ENCODE measurements around the gene PRPF8.
"Not testable (repeated sequence)": the region's sequence is repeated elsewhere in the genome, so short reads cannot be mapped to it uniquely, and the experiment has no call there.

Gene PRPF8

DNA sequence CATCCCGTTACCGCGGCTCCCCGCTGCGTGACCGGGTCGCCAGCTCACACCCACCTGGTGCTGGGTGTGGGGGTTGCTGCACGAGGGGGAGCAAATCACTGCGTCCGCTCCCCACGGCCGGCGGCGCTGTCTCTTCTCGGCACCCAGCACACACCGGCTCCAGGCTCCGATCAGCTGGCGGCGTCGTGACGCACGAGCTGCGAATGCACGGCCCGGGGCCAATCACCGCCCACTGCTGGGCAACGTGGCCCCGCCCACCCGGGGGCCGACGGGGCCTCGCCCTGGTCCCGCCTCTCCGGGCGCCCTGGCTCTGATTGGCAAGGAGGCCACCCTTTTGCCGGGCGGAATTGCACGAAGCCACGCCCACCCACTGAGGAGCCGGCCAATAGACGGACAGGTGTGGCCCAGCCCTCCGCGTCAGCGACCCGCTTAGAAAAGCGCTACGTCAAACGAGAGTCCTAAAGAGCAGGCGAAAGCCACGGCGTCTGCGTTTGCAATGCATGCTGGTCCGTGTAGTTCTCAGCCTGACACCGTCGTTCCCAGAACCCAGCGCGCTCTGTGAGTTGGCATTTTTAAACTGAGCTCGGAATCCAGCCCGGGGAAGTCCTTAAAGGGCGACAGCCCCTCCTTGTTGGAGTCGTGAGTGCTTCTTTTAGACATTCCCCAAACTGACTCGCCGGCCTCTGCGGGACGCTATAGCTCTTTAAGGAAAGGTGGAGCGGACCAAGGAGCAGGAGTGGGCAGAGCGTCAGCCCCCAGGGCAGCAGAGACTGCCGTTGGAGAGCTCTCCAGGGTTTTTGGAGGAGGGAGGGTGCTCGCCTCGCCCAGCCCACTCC, 31.6 kb upstream of the PRPF8 start:
- DNase-seq = peak; percentile 100

DNA sequence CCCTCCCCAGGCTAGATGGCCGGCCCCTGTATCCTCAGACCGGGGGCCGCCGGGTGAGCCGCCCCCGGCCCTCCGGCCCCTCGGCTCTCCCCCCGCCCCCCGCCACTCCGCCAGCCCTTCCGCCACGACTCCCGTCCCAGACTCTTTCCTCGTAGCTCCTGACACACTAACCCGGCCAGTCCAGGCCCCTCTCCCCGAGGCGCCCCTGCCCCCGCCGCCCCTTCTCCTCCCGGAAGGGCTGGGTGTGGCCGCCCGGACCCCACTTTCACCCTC, 31.1 kb upstream of the PRPF8 start:
- DNase-seq = no peak

- DNase-seq = peak; percentile 88
Observed at GRCh38 chr17:1714980-1715802, 30.5 kb upstream of the PRPF8 start.

DNA sequence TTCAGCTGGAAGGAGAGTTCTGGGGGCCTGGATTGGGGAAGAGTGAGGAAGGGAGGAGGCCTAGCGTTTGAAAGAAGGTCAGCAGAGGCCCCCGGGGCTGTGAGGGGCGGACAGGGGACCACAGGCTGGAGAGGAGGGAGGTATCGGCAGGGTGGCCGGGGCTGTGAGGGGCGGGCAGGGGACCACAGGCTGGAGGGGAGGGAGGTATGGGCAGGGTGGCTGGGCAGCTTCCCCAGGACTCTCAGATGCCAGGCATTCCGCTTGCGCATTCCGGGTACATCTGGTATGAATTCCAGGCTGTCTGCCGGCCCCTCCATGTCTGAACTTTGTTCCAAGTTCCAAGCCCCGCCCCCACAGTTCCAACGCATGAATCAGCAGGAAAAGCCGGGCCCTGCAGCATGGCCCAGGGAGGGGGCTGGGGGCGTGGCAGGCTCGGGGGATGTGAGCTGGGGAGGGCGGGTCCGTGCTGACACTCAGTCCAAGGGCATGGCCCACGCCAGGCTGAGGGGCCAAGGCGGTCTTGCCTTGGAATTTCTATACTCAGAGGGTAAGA, 29.8 kb upstream of the PRPF8 start:
- peak; percentile 99 for DNase-seq

DNA sequence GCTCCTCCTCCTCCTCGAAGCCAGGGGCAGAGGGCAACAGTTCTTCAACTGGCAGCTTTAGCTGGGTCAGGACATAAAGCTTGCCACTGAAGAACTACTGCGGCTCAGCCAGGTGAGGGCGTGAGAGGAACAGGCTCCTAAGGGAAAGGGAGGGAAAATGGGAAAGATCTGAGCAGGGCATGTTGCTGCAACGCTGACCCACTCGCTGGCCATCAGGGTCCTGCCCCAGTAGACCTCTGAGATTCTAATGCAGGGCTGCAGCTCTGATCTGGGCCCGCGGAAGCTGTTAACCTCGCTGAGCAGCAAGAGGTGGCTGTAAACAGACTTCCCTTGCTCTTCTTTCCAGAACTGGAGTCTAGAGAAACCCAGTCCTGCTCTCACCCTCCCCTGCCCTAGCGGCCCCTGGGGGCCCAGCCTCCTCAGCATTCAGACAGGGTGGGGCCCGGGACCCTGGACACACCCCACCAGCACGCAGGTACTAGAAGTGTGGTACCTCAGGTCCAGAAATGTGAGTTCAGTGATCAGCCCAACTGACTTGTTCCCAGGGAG, 29.3 kb upstream of the PRPF8 start:
- peak; percentile 40 for DNase-seq

DNA sequence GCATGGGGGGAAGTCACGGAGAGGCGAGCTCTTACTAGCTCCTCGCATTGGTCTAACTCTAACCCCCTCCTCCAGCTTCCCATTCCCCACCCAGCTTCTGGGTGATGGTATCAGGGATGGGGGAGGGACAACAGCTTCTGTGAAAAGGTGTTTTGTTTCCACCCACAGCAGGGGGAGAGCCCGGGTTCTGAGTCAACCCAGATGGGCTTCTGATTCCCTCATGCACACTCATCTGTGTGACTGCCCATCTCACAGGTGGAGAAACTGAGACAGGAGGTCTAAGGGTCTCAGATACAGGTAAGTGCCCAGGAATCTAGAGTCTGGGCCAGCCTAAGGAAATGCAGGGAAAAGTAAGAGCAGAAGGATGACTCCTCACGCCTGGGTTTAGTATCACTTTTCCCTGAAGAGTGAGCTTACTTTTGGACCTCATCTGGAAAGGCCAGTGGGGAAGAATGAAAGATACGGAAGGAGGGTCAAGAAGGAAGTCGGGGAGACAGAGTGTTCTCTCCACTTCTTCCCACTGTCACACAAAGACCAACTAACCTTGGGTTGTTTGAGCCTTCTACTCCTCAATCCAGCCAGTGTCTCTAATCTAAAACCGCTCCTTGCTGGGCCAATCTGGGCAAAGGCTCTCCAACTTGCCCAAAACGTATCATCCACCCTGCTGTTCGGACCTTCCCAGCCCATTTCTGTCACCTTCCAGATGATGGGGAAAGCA, 28.7 kb upstream of the PRPF8 start:
- no peak for DNase-seq

DNA sequence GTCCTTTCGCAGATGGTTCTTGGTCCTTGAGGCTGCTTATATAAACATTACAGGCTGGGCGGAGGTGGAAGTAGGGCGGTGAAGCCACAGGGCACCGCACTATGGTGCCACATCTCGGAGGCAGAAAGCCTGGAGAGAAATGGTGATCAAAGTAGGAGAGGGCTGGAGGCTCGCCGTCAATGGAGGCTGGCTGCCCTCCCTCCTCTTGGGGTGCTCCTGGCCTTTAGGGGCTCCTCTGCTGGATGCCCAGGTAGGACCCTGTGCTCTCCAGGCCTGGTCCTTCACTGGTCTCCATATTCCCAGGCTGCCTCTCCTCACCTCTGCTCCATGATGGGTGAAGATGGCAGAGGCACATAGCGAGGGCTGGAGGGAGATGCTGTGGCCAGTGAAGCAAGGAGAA, 27.6 kb upstream of the PRPF8 start:
- no peak for DNase-seq

DNA sequence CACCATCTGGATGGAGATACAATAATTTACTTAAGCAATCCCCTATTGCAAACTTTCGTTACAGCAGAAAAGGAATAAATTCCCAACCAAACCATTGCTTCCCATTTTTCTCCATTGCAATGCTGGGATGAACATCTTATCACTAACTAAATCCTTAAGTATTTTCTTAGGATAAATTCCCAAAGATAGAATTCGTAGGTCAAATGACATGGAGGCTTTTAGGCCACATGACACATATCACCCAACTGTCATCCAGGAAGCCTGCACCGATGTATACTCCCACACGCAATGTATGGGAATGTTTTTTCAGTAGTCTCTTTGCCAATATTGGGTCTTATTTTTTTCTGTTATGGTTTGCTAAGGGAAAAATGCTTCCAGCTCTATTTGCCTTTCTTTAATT, 27.1 kb upstream of the PRPF8 start:
- no peak for DNase-seq

GRCh38 chr17:1710807-1711553, 26.3 kb upstream of the PRPF8 start:
- no peak for DNase-seq

- peak; percentile 75 for DNase-seq
Observed at GRCh38 chr17:1709971-1710806, 25.5 kb upstream of the PRPF8 start, which contains the start of gene TLCD2. Gene TLCD2, minus strand, starts transcription at chr17:1710377. Its CDS starts 135 bp downstream, at chr17:1710242.

DNA sequence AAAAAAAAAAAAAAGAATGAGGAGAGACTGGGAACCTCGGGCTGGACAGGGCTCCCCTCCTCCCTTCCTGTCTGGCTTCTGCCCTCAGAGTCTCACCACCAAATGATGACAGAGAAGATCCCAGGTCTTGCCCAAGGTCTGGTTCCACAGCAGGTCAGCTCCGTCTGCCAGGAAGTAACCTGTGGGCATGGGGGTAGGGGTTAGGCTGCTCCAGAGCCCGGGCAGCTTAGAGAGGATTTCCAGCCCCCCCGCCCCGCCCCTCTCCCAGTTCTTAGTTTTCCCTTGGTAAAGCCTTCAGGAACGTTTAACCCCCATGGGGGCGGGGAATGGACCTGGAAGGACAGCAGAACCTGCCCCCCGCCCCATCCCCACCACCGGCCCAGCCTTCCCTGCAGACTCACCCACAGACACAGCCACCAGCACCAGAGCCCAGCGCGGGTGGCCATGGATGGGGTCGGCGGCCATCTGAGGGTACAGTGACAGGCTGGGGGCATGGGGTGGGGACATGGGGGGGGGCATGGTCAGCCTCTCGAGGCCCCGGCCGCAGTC, 24.8 kb upstream of the PRPF8 start:
- no peak for DNase-seq

- DNase-seq = not testable (repeated sequence)
Observed at GRCh38 chr17:1708791-1709346, 24.2 kb upstream of the PRPF8 start.

DNA sequence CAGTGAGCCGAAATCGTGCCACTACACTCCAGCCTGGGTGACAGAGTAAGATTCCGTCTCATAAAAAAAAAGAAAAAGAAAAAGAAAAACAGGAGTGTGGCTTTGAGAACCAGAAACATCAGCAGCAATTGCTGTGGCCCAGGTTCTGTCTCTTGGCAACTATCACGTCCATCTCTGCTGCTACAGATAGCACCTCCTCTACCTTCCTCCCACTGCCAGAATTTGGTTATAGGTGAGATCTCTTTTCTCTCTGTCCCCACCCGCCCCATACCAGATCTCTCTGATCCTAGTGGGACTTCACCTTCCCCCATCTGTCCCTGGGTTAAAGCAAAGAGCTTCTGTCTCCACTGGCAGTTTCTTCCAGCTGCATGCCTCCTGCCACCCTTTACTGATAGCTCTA, 22.4 kb upstream of the PRPF8 start:
- no peak for DNase-seq

DNA sequence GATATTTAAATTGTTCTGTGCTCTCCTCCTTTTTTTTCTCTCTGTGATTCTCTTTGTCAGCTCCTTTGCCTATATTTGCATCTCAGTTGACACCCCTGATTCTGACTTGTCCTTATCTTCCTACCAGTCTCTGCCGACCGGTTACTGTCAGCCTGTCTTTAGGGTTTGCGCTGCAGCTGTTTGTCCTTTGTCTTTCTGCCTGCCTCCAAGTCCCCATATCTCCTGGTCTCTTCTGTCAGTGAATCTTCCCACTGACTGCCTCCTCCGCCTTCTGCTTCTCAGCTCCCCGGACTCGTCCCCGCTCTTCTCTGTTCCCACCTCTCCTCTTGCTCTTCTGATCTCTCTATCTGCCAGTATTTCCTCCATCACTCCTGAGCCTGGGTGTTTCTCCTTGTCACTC, 20.3 kb upstream of the PRPF8 start:
- DNase-seq = no peak

DNA sequence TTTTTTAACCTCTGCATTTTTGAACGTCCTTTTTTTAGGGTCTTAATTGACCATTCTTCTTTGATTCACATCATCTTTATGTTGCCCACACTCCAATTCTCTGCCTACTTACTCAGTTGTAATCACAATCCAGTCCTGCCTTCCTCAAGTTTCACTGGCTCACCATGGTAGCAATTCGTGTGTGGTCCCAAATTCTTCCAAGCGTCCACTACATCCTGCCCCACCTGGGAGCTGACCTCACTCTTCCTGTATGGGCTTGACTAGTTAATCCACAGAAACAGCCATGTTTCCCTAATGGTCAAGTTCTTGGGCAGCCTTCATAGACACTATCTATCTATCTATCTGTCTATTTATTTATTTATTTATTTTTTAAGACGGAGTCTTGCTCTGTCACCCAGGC, 18.4 kb upstream of the PRPF8 start:
- no peak for DNase-seq

GRCh38 chr17:1699891-1700290, 15.2 kb upstream of the PRPF8 start:
- not testable (repeated sequence) for DNase-seq

GRCh38 chr17:1697681-1698080, 13.0 kb upstream of the PRPF8 start:
- DNase-seq = no peak

GRCh38 chr17:1695365-1695764, 10.7 kb upstream of the PRPF8 start:
- DNase-seq = no peak

GRCh38 chr17:1693339-1693738, 8.7 kb upstream of the PRPF8 start:
- DNase-seq = peak; percentile 21

GRCh38 chr17:1690544-1691221, 6.0 kb upstream of the PRPF8 start:
- no peak for DNase-seq

Data from fibroblast of skin of right quadriceps (primary cell).